GM19397 (cell line): ENCODE data around the gene MTA2.

Experiments
- ATAC-seq: cut with Tn5 transposase; IDR thresholded peaks from one replicate; pipeline ENCODE4 v1.9.1; 2021; ENCODE audit warnings: mild to moderate bottlenecking, moderate library complexity; ENCODE audit not compliant: unreplicated experiment

Gene MTA2

GRCh38 chr11:62548545-62549335, 52.9 kb downstream of the MTA2 start:
- no peak for ATAC-seq

DNA sequence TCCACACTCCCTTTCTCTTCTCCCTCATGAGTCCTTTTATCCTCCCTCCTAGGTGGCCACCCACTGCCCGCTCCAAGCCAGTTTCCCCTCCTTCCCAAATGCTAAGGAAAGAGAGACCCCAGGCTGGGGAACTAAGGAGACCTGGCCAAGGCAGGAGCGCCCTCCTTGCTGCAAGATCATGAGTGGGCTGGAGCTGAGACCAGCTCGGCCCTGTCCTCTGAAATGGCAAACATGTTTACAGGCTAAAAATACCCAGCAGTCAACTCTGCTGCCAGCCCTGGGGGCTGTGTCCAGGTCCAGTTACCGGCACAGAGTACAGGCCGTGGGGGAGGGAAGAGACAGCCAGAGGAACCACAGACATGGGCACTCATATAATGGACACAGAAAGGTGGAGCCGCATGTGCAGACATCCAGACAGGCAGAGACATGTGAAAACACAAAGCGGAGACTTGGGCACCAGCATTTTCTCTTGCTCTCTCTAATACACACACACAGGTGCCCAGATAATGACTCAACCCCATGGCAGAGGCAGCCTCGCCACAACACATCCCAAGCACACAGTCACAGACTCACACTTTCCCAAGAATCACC, 53.9 kb downstream of the MTA2 start:
- no peak for ATAC-seq

GRCh38 chr11:62546929-62547625, 54.6 kb downstream of the MTA2 start:
- no peak for ATAC-seq

DNA sequence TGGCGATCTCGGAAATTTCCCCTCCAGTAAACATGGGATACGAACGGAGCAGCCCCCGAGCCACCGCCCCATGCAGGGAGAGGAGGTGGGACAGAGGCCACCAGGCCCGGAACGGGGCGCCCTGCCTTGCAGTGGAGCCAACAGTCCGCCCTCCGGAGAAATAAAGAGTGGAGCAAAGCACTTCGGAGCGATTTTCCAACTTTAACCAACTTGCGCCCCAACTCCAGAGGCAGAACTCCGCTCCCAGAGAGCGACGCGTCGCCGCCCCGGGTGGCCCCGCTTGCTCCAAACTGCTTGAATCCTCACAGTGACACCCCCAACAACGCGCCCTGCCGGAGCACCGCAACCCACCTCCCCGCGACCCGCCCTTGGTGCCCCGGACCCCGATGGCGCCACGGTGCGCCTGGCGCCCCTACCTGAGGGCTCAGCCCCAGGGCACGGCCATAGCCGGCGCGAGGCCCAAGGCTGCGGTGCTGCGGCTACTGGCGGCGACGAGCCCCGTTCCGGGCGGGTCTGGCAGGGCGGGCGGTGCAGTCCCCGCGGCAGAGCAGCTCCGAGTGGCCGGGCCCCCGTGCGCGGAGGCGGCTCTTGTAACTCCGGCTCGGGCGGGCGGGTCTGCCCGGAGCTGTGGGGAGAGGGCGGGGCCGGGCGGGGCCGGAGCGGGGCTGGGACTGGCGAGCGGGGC, 55.3 kb downstream of the MTA2 start, which contains the start of gene AHNAK:
Gene AHNAK, minus strand, starts transcription at position 563 of the 685 bp plus-strand sequence. CDS start 10,708 bp downstream, outside the sequence.
- no peak for ATAC-seq

DNA sequence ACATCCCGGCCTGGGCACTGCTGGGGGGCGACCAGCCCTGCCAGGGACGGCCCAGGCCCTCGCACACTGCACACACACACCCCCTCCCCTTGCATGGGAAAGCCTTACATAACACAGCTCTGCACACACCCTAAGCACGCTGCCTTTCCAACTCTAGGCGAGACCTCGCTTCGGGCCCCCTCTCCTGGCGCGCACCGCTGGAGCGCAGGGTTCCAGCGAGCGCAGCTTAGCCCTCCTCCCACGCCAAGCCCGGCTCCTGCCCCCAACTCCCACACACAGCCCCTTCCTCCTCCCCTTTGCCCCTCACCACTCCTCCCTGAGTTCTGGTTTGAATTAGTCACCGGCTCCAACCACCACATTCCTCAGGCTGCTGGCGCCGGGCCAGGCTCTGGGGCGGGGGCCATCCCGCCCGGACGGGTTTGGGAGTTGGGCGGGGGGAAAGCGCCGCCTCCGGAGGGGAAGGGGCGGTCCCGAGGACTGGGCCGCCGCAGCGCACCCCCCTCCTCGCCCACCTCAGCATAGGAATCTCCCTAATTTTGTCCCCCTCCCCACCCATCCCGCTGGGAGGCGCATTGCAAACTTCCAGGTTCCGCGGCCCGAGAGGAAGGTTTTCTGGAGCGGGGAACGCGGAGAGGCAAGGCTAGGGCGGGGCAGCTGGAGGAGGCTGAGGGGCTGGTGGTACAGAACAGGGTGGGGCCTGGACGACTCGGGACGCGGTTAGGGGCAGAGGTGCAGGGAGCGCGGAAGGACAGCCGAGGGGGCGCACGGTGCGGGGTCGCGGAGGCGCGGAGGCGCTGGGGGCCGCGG, 56.0 kb downstream of the MTA2 start:
- no peak for ATAC-seq

GRCh38 chr11:62544581-62545436, 56.9 kb downstream of the MTA2 start:
- ATAC-seq = no peak

- ATAC-seq = no peak
Observed at GRCh38 chr11:62543680-62544444, 57.8 kb downstream of the MTA2 start.
